Neutrophil (primary cell): ENCODE results near the gene CPEB1.

ENCODE experiments used
- H3K27ac ChIP-seq: fragments of 200-600 bp; sonication (generic); 2 replicates; pipeline ENCODE4 v1.5.1; 2016; ENCODE audit warnings: mild to moderate bottlenecking, moderate library complexity
- H3K27me3 ChIP-seq: fragments of 200-600 bp; sonication (generic); 2 replicates; pipeline ENCODE4 v1.6.0; 2016; ENCODE audit warnings: mild to moderate bottlenecking
- H3K36me3 ChIP-seq: fragments of 200-600 bp; sonication (generic); 2 replicates; pipeline ENCODE4 v1.5.1; 2017
- H3K4me1 ChIP-seq, 2 experiments: fragments of 200-600 bp in 1 of 2; sonication (generic) in 1 of 2; 1 replicate in 1 of 2; 2 replicates in 1 of 2; pipeline versions ENCODE4 v1.5.1 to v1.6.1; 2013 to 2016; ENCODE audit warnings: low read depth in 1 of 2, low read length in 1 of 2, mild to moderate bottlenecking in 1 of 2, moderate library complexity in 1 of 2; ENCODE audit not compliant: control insufficient read depth in 1 of 2, insufficient read depth in 1 of 2
- H3K4me3 ChIP-seq, 2 experiments: fragments of 200-600 bp in 1 of 2; sonication (generic) in 1 of 2; 1 replicate in 1 of 2; 2 replicates in 1 of 2; pipeline ENCODE4 v1.5.1; 2013 to 2016; ENCODE audit warnings: low read depth in 1 of 2, low read length in 1 of 2, mild to moderate bottlenecking in 1 of 2, moderate library complexity in 1 of 2
- H3K9me3 ChIP-seq: fragments of 200-600 bp; sonication (generic); 2 replicates; pipeline ENCODE4 v1.5.1; 2016
- TF ChIP-seq, protein P1 (sequence below): fragments of 200-600 bp; sonication (generic); IDR thresholded peaks from 2 replicates; pipeline ENCODE4 v1.5.1; 2016; ENCODE audit warnings: antibody characterized with exemption

CPEB1 gene

DNA sequence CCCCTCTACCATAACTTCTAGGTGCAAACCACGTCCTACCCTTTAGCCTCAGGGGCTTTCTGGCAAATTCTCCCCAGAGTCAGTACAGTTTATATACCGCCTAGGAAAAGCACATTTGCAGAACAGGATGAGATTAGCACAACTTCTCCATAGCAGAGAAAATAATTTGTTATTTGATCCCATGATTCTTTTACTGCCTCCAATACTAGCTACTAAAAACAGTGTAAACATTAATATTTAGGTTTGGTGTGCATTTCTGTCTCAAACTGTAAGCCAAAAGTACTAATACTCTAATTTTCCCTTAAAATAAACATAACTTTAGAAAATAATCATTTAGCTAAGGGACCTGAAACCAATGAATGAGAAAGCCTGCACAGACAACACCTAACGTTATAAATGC is 4.5 kb downstream of the CPEB1 start:
- Histone ChIP-seq H3K27me3 (peaks cover 99% of the 10 kb centered on the region), H3K9me3 (no peaks in the 10 kb centered on the region), H3K4me3 (no peak overlapping the region), H3K27ac (no peak overlapping the region), H3K36me3 (no peaks in the 10 kb centered on the region), H3K4me1 (peaks cover 0 to 5% of the 10 kb centered on the region in 2 experiments)
- TF ChIP-seq, protein P1, sequence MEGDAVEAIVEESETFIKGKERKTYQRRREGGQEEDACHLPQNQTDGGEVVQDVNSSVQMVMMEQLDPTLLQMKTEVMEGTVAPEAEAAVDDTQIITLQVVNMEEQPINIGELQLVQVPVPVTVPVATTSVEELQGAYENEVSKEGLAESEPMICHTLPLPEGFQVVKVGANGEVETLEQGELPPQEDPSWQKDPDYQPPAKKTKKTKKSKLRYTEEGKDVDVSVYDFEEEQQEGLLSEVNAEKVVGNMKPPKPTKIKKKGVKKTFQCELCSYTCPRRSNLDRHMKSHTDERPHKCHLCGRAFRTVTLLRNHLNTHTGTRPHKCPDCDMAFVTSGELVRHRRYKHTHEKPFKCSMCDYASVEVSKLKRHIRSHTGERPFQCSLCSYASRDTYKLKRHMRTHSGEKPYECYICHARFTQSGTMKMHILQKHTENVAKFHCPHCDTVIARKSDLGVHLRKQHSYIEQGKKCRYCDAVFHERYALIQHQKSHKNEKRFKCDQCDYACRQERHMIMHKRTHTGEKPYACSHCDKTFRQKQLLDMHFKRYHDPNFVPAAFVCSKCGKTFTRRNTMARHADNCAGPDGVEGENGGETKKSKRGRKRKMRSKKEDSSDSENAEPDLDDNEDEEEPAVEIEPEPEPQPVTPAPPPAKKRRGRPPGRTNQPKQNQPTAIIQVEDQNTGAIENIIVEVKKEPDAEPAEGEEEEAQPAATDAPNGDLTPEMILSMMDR = no peak

DNA sequence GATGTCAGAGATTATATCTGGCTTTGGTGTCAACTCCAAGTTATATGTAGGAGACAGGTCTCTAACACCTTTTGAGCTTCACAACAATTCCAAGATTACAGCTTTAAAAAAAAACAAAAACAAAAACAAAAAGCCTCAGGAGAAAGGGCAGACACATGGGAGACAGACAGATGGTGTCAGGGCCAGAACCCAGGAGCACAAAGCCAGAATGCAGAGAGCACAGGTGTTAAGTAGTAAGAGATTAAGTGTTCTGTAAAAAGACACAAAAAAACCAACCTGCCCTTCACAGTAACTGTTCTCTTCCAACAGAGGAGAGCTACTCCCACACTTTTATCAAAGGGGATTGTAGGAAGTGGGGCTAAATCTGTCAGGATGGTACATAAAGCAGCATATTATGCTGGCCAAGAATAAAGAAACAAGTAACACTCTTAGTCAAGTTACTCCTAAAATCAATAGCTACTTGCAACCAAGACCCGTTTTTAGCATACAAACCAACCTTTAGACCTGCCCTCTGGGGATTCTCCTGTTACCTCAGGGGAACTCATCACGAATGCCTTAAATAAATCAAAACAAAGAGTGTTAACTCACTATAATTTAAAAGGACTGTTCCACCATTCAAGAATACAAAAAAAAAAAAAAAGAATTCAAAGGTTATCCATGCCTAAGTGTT is 5.9 kb downstream of the CPEB1 start:
- TF ChIP-seq, protein P1 = no peak
- Histone ChIP-seq H3K4me3 (no peak overlapping the region), H3K27ac (no peak overlapping the region), H3K4me1 (no peaks in the 10 kb centered on the region), H3K27me3 (peaks cover 98% of the 10 kb centered on the region), H3K36me3 (no peaks in the 10 kb centered on the region), H3K9me3 (no peaks in the 10 kb centered on the region)

DNA sequence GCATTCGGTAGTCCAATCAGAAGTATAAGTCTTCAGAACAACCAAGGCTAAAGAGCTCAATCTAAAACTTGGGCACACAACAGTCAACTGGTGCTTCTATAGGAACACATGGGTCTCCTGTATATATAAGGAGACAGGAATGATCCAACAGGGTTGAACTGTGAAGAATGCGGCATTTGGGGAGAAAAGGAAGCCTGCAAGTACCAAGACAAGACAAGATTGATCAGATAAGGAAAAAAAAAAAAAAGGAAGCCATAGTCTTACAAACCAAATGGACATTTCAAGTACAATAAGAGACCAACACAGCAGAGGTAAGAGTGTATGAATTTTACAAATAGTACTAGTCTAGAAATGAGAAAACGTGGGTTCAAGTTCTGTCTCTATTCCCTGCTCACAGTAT is 6.5 kb downstream of the CPEB1 start:
- no peaks in the 10 kb centered on the region for H3K4me1 ChIP-seq
- no peaks in the 10 kb centered on the region for H3K36me3 ChIP-seq
- TF ChIP-seq, protein P1 = no peak
- no peaks in the 10 kb centered on the region for H3K9me3 ChIP-seq
- no peak overlapping the region for H3K4me3 ChIP-seq
- peaks cover 98% of the 10 kb centered on the region for H3K27me3 ChIP-seq
- H3K27ac ChIP-seq = no peak overlapping the region

DNA sequence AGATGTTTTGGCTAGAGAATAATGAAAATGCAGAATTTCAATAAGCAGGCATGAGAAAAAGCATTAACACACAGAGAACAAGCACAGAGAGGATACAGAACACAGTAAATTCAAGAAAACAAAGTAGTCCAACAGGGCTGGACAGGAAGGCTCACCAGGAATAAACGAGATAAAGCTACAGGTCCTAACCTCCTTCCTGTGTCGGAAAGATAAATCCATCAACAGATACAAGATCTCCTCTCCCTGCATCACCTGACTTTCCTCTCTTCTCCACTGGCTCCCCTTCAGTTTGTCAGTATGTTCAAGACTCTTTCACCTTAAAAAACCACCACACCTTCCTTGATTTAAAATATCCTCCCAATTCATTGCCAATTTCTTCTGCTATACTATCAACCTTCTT is 11.4 kb downstream of the CPEB1 start:
- TF ChIP-seq, protein P1 = no peak

DNA sequence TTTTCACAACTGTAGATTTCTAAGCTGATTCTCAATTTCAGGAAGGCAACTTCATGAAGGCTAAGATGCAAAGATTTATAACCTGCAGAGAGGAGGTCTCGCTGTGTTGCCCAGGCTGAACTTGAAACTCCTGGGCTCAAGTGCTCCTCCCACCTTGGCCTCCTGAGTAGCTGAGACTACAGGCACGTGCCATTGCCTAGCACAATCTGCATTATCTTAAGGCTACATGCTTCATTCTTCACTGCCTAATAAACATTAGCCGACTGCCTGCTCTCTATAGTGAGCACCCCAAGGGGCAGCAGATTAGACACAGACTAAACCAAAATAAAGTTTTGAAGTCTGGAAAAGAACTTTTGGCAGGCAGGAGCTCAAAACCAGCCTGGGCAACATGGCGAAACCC is 17.1 kb downstream of the CPEB1 start:
- Histone ChIP-seq H3K27ac (no peak overlapping the region), H3K36me3 (no peaks in the 10 kb centered on the region), H3K4me1 (no peaks in the 10 kb centered on the region), H3K4me3 (no peak overlapping the region), H3K27me3 (peaks cover 13% of the 10 kb centered on the region), H3K9me3 (no peaks in the 10 kb centered on the region)
- TF ChIP-seq, protein P1 = no peak

More for the DNA sequence above, 11.4 kb downstream of the CPEB1 start:
- Histone ChIP-seq H3K27me3 (peaks cover 69% of the 10 kb centered on the region), H3K4me3 (no peak overlapping the region), H3K27ac (no peak overlapping the region), H3K36me3 (no peaks in the 10 kb centered on the region), H3K4me1 (no peaks in the 10 kb centered on the region), H3K9me3 (no peaks in the 10 kb centered on the region)
